RCC 7860 (cell line): ENCODE data around the gene MPRIP.
"Not testable (repeated sequence)": the region's sequence is repeated elsewhere in the genome, so short reads cannot be mapped to it uniquely, and the experiment has no call there.

Source experiments
- DNase-seq: peaks from one replicate; pipeline ENCODE4 v3.0.0-alpha.2; 2015; ENCODE audit warnings: low spot score
- FAIRE-seq: peaks from 2 replicates; lab custom pipeline; 2012; peaks lifted over from hg19 to GRCh38; lab: Jason Lieb, UNC

The MPRIP gene, protein sequence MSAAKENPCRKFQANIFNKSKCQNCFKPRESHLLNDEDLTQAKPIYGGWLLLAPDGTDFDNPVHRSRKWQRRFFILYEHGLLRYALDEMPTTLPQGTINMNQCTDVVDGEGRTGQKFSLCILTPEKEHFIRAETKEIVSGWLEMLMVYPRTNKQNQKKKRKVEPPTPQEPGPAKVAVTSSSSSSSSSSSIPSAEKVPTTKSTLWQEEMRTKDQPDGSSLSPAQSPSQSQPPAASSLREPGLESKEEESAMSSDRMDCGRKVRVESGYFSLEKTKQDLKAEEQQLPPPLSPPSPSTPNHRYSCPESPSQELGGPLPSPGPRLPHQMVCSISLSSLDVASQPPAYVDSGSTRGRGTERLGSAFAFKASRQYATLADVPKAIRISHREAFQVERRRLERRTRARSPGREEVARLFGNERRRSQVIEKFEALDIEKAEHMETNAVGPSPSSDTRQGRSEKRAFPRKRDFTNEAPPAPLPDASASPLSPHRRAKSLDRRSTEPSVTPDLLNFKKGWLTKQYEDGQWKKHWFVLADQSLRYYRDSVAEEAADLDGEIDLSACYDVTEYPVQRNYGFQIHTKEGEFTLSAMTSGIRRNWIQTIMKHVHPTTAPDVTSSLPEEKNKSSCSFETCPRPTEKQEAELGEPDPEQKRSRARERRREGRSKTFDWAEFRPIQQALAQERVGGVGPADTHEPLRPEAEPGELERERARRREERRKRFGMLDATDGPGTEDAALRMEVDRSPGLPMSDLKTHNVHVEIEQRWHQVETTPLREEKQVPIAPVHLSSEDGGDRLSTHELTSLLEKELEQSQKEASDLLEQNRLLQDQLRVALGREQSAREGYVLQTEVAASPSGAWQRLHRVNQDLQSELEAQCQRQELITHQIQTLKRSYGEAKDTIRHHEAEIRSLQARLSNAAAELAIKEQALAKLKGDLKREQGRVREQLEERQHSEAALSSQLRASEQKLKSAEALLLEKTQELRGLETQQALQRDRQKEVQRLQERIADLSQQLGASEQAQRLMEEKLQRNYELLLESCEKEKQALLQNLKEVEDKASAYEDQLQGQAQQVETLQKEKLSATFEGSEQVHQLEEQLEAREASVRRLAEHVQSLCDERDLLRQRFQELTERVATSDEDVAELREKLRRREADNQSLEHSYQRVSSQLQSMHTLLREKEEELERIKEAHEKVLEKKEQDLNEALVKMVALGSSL (N-terminal part only)

DNA sequence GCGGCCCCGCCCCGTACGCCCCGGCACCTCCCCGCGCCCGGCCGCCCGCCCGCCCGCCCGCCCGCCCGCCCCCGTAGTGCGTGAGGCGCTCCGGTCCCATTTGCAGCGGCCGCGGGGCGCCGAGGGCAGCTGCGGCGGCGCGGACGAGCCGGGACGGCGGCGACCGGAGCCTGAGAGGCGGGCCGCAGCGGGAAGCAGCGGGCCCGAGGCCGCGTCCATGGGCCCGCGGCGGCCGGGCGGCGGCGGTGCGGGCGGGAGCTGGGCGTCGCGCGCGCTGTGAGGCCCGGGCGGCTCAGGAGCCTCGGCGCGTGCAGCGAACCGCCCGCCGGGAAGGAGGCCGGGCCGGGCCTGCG, at the start of gene MPRIP:
Gene MPRIP (plus strand): TSS at position 74 of the 353 bp plus-strand sequence. CDS start 392 bp downstream, outside the sequence.
- no peak for DNase-seq
- no peak for FAIRE-seq

DNA sequence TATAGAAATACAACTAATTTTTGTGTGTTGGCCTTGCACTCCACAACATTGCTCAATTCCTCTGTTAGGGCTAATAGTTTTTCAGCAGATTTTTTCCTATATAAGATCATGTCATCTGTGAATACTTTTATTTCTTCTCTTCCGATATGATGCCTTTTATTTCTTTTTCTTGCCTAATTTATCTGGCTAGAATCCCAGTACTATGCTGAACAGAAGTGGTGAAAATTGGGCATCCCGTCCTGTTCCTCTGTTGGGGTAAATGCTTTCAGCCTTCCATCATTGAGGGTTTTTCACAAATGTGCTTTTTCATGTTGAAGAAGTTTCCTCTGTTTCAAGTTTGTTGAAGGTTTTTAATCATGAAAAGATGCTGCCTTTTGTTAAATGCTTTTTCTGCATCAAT, 47.6 kb upstream of the MPRIP start:
- FAIRE-seq (no peak), DNase-seq (no peak)

DNA sequence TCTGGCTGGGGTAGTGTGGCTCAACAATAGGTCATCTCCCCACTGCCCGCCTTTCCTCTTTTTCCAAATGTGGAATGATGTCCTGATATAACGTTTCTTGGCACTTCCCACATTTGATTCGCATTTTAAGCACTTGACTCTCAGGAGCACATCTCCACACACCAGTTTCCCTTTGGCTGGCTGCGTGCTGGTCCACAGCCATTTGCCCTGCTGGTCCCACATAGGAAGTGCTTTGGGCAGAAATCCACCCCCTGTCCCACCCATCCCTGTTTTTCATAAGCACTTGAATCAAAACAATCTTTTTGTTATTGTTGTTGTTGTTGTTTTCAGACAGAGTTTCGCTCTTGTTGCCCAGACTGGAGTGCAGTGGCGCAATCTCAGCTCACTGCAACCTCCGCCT, 46.3 kb upstream of the MPRIP start:
- no peak for FAIRE-seq
- no peak for DNase-seq

DNA sequence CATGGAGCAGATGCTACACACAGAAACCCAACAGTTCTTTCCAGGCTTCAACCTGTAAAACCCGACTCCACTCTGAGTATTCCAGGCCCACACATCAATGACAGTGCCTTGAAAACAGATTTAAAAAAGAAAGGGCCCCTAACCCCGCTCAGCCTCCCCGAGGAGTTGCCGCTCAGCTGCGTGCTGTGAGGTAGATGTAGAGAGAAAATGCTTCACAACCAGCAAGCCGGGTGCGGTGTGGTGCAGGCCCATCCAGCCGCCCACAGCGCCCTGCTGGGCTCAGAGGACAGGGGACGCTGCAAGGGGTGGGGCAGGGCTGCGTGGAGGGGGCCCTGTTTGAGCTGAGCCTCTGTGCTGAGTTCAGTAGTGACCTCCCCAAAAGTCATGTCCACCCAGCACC, 45.5 kb upstream of the MPRIP start:
- not testable (repeated sequence) for FAIRE-seq, DNase-seq

DNA sequence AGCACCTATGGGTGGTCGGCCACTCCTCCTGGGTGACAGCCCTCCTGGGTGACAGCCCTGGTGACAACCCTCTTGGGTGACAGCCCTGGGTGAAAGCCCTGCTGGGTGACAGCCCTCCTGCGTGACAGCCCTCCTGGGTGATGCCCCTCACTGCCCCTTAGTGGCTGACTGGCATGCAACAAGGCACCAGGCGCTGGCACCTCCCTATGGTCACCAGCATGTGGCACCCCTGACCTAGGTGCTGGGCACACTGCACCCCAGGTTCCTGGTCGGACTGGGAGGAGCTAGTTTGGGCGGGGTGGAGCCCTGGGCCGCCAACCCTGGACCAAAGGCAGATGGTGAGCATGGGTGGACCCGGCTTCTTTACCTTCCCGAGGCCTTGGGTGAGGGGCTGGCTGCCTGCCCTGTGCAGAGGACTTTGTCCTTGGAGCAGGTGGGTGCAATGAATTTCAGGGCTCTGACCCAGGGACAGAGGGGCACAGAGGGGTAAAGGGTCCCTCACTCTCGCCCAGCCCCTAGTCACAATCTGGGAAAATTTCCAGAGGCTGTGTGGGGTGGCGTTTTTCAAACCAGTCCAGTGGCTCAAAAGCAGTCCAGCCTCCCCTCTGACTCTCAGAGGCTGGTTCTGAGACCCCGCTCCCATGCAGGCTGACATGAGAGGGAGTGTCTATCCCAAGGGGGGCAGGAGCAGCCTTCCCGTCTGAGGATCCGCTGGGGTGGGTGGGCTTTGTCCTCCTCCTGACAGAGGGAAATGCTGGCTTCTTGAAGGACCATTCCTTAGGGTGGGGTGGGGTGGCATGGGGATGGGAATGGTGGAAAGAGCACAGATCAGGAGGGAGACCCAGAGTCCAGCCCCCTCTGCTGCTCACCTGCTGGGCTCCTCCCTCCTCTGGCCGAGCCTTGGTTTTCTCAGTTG, 44.5 kb upstream of the MPRIP start:
- DNase-seq: no peak
- FAIRE-seq: no peak

DNA sequence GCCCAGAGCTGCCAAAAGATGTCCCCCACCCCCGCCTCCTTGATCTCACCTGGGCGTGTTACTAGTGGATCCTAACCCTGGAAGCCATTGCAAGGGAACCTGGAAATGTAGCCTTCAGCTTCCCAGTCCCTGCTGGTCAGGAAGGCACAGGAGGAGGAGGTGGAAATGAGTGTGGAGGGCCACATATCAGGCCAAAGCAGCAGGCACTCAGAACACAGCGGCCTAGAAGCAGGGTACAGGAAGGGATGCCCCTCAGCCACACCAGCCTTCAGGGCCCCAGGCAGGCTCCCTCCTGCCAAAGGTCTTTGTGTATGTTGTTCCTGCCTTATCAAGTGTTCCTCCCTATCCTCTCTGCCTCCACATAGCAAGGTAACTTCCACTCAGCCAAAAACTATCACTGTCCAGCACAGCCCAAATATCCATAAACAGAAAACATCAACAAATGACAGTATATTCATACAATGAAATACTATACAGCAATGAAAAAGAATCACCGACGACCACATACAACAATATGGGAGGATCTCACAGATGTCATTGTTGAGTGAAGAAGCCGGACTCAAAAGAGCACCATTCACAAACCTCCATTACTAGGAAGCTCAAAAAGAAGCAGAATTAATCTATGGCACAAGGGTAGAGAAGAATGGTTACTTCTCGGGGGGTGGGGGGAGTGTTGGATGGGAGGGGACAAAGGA, 42.2 kb upstream of the MPRIP start:
- DNase-seq (no peak), FAIRE-seq (no peak)

DNA sequence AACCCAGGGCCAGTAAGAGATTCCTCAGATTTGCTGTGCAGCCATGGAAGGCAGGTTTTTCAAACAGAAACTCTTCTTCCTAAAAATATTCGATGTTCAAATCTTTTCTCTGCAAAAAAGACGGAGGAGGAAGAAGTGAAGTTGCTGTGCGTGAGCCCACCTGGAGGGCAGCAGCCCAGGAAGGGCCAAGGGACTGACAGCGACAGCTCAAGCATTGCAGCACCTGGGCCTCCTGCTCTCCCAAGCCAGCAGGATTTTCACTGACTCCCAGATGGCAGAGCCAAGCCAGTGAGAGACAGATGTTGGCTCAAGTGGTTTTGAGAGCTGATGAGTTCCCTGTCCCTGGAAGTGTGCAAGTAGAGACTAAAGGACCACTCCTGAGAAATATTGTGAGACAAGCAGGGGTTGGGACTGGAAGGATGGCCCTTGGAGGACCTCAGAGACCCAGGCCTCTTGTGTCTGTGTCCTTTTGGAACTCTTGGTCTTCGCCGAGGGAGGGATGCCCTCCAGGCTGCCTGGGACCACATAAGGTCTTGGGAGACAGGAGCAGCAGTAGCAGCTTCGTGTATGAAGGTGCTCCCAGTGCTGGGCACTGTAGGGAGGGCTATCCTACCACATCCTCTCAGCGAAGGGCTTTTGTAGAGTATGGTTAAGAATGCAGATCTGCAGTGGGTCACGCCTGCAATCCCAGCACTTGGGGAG, 41.0 kb upstream of the MPRIP start:
- DNase-seq (no peak), FAIRE-seq (no peak)

DNA sequence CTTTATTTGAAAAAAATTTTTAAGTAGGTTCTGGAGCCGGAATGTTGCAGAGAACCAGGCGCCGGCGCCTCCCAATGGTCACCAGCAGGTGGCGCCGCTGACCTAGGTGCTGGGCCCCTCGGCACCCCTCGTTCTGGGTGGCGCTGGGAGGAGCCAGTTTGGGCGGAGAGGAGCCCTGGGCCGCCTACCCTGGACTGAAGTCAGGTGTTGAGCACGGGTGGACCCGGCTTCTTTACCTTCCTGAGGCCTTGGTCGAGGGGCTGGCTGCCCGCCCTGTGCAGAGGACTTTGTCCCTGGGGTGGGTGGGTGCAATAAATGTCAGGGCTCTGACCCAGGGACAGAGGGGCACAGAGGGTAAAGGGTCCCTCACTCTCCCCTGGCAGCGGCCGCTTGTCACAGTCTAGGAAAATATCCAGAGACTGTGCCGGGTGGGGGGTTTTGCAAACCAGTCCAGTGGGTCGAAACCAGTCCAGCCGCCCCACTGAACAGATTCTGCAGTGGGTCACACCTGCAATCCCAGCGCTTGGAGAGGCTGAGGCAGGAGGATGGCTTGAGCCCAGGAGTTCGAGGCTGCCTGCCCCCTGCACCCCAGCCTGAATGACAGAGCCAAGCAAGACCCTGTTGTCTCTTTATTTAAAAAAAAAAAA, 40.3 kb upstream of the MPRIP start:
- FAIRE-seq (no peak), DNase-seq (peak; percentile 31)

DNA sequence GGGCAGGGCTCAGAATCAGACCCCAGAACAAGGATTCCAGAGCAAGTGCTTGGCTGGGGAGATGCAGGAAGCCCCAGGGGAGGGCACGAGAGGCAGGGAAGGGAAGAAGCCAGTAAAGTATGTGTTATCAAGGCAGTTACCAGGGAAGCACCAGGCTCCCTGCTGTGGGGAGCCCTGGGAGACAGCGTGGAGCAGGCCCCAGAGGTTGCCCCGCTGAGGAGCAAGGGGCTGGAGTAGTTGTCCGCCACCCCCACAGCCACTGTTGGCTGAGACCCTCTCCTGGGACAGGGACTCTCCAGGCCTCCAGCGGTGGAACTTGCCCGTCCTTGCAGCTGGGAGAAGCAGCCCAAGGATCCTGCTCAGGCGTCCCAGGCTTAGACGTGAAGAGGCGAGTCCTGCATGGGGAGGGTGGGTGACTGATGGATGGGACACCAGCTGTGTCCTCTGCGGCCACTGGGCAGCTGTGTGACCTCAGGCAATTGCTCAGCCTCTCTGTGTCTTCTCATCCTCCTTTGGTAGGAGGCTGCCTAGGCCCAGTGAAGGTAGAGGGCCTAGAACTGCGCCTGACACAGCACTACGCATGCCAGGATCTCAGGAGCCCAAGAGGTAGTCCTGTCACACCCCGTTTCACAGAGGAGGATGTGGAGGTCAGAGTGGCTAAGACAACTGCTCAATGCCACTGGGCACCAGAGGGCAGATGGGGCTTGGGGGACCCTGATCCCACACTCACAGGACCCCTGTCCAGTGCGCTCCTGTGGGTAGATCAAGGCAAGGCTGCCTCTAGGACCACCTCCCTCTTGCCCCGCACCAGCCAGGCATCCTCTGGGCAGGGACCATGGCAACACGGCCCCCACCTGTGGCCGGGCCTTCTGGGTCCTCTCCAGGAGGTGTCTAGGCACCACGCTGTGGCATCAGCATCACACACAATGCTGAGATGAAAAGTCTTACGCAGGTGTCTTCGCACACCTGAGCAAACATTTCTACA, 39.2 kb upstream of the MPRIP start:
- not testable (repeated sequence) for FAIRE-seq

DNA sequence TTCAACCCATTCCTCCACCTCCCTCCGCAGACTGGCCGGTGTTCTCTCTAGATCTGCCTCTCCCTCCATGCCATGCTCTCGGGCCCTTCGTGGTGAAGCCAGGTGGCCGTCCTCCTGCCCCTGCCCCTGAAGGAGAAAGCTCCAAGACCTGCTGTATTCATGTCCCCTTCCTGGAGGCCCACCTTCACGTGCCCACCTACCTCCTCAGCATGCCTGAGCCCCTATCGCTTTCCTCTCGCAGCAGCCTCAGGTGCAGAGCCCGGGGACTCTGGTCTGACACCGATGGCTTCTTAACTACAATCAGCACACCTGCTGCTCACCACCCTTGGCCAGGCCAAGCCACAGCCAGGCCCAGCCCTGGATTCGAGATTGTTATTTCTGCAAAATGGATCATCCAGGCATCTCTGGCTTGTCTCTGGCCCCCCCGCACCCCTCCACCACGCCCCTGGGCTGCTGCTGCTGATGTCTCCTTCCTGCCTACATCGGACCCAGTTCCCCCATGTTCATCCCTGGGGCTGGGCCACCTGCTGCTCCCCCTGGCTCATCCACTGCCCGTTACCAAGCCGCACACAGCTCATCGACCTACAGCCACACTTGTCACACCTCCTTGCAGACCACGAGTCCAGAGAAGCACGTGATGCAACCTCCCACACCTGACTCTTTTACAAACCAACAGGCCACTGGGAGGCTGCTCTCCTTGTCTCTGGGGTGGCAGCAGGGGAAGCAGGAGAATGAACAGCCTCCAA, 37.8 kb upstream of the MPRIP start:
- no peak for DNase-seq
- no peak for FAIRE-seq

More for the DNA sequence above, 39.2 kb upstream of the MPRIP start:
- not testable (repeated sequence) for DNase-seq

DNA sequence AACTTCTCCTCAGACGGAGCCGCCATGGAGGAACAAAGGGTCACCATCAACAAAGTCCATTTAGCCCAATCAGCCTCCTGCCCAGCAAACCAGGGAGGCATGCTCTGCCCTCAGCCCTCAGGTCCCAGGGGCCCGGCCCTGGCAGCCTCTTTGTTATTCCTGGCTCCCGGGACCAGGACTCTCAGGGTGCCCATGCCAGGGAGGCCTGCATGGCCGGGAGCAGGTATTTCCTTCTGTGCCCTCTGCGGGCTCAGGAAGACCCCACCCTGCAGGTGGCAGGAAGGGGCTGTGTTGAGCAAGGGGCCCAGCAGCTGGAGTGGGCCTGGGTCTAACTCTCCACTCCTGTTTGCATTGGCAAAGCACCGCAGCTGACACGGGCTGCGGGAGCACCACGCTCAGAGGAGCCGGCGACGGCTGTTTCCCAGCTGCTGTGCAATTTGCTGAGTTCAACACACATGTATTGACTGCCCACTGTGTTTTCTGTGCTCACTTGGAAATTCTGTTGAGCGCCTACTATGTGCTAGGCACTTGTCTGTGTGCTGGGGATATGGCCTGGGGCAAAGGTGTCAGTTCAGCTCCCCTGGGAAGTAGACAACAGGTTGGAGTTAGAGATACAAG, 37.2 kb upstream of the MPRIP start:
- FAIRE-seq, DNase-seq: not testable (repeated sequence)

DNA sequence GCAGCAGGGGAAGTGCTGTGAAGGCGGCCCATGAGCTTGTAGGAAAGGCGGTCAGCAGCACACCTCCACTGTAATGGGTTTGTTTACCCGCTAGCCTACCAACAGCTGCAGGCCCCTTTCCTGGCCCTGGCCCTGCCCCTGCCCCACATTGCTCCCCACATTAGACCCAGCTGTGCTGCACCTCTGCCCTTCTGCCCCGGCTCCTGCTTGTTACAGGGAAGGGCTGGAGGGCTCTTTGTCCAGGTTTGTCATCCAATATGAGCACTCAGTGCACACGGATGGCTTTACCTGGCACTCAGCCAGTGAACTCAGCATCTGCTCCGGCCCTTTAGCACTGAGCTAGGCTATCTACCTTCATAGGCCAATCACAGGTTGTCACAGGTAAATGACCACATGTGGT, 34.4 kb upstream of the MPRIP start:
- DNase-seq, FAIRE-seq: not testable (repeated sequence)

DNA sequence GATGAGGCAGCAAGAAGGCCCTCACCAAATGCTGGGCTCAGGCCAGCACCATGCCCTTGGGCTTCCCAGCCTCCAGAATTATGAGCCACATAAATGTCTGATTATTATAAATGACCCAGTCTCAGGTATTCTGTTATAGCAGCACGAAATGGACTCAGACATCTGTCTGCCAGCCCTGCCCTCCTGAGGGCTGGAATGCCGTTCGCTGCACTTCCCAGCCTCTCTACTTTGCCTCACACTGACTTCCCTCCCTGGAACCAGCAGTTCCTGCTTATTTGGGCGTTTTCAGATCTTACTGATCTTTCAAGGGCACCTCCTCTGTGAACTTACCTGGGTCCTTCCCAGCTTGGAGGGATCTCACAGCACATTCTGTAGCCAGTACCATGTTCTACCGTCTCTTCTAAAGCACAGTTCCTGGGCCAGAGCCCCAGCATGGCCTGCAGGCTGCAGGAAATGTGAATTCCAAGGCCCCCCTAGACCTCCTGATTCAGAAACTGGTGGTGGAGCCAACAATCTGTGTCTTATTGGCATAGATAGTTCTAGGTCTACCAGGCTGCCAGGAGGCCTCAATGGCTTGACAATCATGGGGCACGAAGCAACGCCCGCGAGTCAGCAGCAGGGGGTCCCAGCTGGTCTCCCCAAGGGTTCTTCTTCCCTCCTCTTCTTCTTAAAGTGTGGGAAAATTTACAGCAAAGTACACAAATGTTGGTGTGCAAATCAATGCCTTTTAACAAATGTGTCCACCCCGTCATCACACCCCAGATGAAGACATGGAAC, 33.4 kb upstream of the MPRIP start:
- DNase-seq, FAIRE-seq: not testable (repeated sequence)

DNA sequence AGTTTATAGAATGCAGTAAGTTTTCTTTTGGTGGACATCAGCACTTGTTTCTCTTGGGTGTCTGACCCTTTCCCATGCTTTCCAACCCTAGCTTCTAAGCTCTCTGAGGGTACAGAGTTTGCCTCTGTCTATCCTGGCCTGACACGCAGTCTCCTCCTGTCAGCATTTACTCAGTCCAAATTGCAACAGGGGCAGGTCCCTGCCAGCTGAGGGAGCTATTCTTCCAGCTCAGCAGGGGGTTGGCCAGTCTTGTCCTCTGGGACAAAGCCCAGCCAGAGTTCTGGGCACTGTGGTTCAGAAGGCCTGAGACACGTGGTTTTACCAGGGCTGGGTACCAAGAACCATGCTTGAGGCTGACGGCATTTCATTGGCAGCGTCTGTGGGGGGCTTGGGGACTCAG, 32.3 kb upstream of the MPRIP start:
- FAIRE-seq: not testable (repeated sequence)
- peak; percentile 14 for DNase-seq

DNA sequence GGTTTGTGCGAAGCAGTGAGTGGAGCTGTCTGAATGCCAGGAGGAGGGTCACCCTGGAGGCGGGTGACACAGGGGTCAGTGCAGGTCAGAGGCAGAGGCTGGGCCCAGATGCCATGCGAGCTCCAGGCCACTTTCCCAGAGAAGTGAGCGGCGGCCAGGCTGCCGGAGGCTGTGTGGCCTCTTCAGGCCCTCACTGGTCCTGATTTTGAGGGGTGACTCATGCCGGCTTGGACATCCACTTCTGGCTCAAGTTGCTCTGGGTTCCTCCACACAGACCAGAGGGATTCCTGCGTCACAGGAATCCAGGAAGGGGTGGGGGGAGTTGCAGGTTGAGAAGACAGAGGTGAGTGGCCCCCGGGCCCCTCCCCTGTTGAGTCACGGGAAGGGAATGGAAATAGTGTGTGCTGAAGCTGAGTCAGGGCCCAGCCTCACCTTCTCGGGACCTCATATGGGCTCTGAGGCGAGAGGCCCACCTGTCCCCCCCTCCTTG, 31.7 kb upstream of the MPRIP start:
- DNase-seq: not testable (repeated sequence)
- FAIRE-seq: peak; percentile 98
